ENCODE data around the gene TRAPPC2.

Gene TRAPPC2

GRCh38 chrX:13734278-13735172, at the start of gene TRAPPC2, which contains the start of gene OFD1:
Gene TRAPPC2, minus strand, starts transcription at chrX:13734620. Its CDS starts 14,657 bp downstream, at chrX:13719963.
Gene OFD1, plus strand, starts transcription at chrX:13734748. Its CDS starts 324 bp downstream, at chrX:13735072.
- DNase-seq (ENCODE audit: low read depth in 2 of 2) = peak; percentile 83 to 86

GRCh38 chrX:13780868-13781427, 46.5 kb upstream of the TRAPPC2 start:
- DNase-seq (ENCODE audit: low read depth in 2 of 2) = no peak

- DNase-seq (ENCODE audit: low read depth in 2 of 2) = no peak
Measured at GRCh38 chrX:13778916-13779315, 44.5 kb upstream of the TRAPPC2 start.

GRCh38 chrX:13776387-13776786, 42.0 kb upstream of the TRAPPC2 start:
- DNase-seq (ENCODE audit: low read depth in 2 of 2) = no peak

- no peak for DNase-seq (ENCODE audit: low read depth in 2 of 2)
Measured at GRCh38 chrX:13775837-13776236, 41.4 kb upstream of the TRAPPC2 start.

GRCh38 chrX:13774696-13775095, 40.3 kb upstream of the TRAPPC2 start:
- DNase-seq (ENCODE audit: low read depth in 2 of 2) = no peak

- no peak for DNase-seq (ENCODE audit: low read depth in 2 of 2)
Measured at GRCh38 chrX:13770013-13770535, 35.7 kb upstream of the TRAPPC2 start.

GRCh38 chrX:13768939-13769338, 34.5 kb upstream of the TRAPPC2 start:
- DNase-seq (ENCODE audit: low read depth in 2 of 2) = no peak

GRCh38 chrX:13764765-13765164, 30.3 kb upstream of the TRAPPC2 start:
- DNase-seq (ENCODE audit: low read depth in 2 of 2) = no peak

- DNase-seq (ENCODE audit: low read depth in 2 of 2) = no peak
Measured at GRCh38 chrX:13764281-13764680, 29.9 kb upstream of the TRAPPC2 start.

GRCh38 chrX:13763489-13763888, 29.1 kb upstream of the TRAPPC2 start:
- DNase-seq (ENCODE audit: low read depth in 2 of 2) = no peak

GRCh38 chrX:13761606-13762414, 27.4 kb upstream of the TRAPPC2 start:
- no peak for DNase-seq (ENCODE audit: low read depth in 2 of 2)

- DNase-seq (ENCODE audit: low read depth in 2 of 2) = no peak
Measured at GRCh38 chrX:13760426-13760825, 26.0 kb upstream of the TRAPPC2 start.

- DNase-seq (ENCODE audit: low read depth in 2 of 2) = no peak
Measured at GRCh38 chrX:13759152-13759718, 24.8 kb upstream of the TRAPPC2 start.

- DNase-seq (ENCODE audit: low read depth in 2 of 2) = no peak
Measured at GRCh38 chrX:13756381-13756780, 22.0 kb upstream of the TRAPPC2 start.

GRCh38 chrX:13755254-13755653, 20.8 kb upstream of the TRAPPC2 start:
- no peak for DNase-seq (ENCODE audit: low read depth in 2 of 2)

- no peak for DNase-seq (ENCODE audit: low read depth in 2 of 2)
Measured at GRCh38 chrX:13754765-13755164, 20.3 kb upstream of the TRAPPC2 start.

GRCh38 chrX:13752646-13753045, 18.2 kb upstream of the TRAPPC2 start:
- DNase-seq (ENCODE audit: low read depth in 2 of 2) = no peak

GRCh38 chrX:13752141-13752540, 17.7 kb upstream of the TRAPPC2 start:
- no peak for DNase-seq (ENCODE audit: low read depth in 2 of 2)

- no peak for DNase-seq (ENCODE audit: low read depth in 2 of 2)
Measured at GRCh38 chrX:13750812-13751211, 16.4 kb upstream of the TRAPPC2 start.

GRCh38 chrX:13750204-13750603, 15.8 kb upstream of the TRAPPC2 start:
- DNase-seq (ENCODE audit: low read depth in 2 of 2) = no peak

GRCh38 chrX:13748486-13748885, 14.1 kb upstream of the TRAPPC2 start:
- DNase-seq (ENCODE audit: low read depth in 2 of 2) = no peak
